Measurements from ENCODE around the gene ANKRD18A. TPM values are rescaled to one million over a fixed set of nuclear protein-coding genes. Genes with fewer than 3 reads are reported as not detected.
"Not testable (repeated sequence)": the region's sequence is repeated elsewhere in the genome, so short reads cannot be mapped to it uniquely, and the experiment has no call there.

The ANKRD18A gene
- polyA plus RNA-seq, 4 donors = 2.3 to 5.9 (median 4.4) TPM

- no peak for DNase-seq (ENCODE audit: low read depth in 4 of 4, low spot score in 2 of 4)
These were observed 9.1 kb upstream of the ANKRD18A start for GRCh38 chr9:38629511-38629910.

GRCh38 chr9:38626006-38626405 lies 5.6 kb upstream of the ANKRD18A start:
- DNase-seq (ENCODE audit: low read depth in 4 of 4, low spot score in 2 of 4) = no peak

- DNase-seq (ENCODE audit: low read depth in 4 of 4, low spot score in 2 of 4) = no peak
These were observed 2.6 kb upstream of the ANKRD18A start for GRCh38 chr9:38622951-38623350.

- peak in 2 of 4 donors; percentile 3 to 10 for DNase-seq (ENCODE audit: low read depth in 4 of 4, low spot score in 2 of 4)
These were observed 1.9 kb upstream of the ANKRD18A start for GRCh38 chr9:38622288-38622674.

- peak in 2 of 4 donors; percentile 16 to 23 for DNase-seq (ENCODE audit: low read depth in 4 of 4, low spot score in 2 of 4)
These were observed 1.3 kb upstream of the ANKRD18A start for GRCh38 chr9:38621434-38622287.

- DNase-seq (ENCODE audit: low read depth in 4 of 4, low spot score in 2 of 4) = peak in 2 of 4 donors; percentile 3 to 6
These were observed 594 bp downstream of the ANKRD18A start for GRCh38 chr9:38619556-38620447.

GRCh38 chr9:38598029-38598745 lies 22.2 kb downstream of the ANKRD18A start:
- not testable (repeated sequence) for DNase-seq (ENCODE audit: low read depth in 4 of 4, low spot score in 2 of 4)

- not testable (repeated sequence) for DNase-seq (ENCODE audit: low read depth in 4 of 4, low spot score in 2 of 4)
These were observed 25.3 kb downstream of the ANKRD18A start for GRCh38 chr9:38595117-38595516.

GRCh38 chr9:38591346-38592063 lies 28.9 kb downstream of the ANKRD18A start:
- not testable (repeated sequence) for DNase-seq (ENCODE audit: low read depth in 4 of 4, low spot score in 2 of 4)

GRCh38 chr9:38583765-38584164 lies 36.6 kb downstream of the ANKRD18A start:
- DNase-seq (ENCODE audit: low read depth in 4 of 4, low spot score in 2 of 4) = not testable (repeated sequence)

- DNase-seq (ENCODE audit: low read depth in 4 of 4, low spot score in 2 of 4) = not testable (repeated sequence)
These were observed 40.3 kb downstream of the ANKRD18A start for GRCh38 chr9:38580112-38580511.

GRCh38 chr9:38576181-38576580 lies 44.2 kb downstream of the ANKRD18A start:
- not testable (repeated sequence) for DNase-seq (ENCODE audit: low read depth in 4 of 4, low spot score in 2 of 4)

GRCh38 chr9:38566048-38566447 lies 54.3 kb downstream of the ANKRD18A start:
- not testable (repeated sequence) for DNase-seq (ENCODE audit: low read depth in 4 of 4, low spot score in 2 of 4)

- DNase-seq (ENCODE audit: low read depth in 4 of 4, low spot score in 2 of 4) = not testable (repeated sequence)
These were observed 55.2 kb downstream of the ANKRD18A start for GRCh38 chr9:38565178-38565577.

- DNase-seq (ENCODE audit: low read depth in 4 of 4, low spot score in 2 of 4) = not testable (repeated sequence)
These were observed 56.5 kb downstream of the ANKRD18A start for GRCh38 chr9:38563911-38564310.

- not testable (repeated sequence) for DNase-seq (ENCODE audit: low read depth in 4 of 4, low spot score in 2 of 4)
These were observed 59.3 kb downstream of the ANKRD18A start for GRCh38 chr9:38561134-38561533.

- DNase-seq (ENCODE audit: low read depth in 4 of 4, low spot score in 2 of 4) = not testable (repeated sequence)
These were observed 61.2 kb downstream of the ANKRD18A start for GRCh38 chr9:38559172-38559571.

GRCh38 chr9:38557746-38558145 lies 62.6 kb downstream of the ANKRD18A start:
- not testable (repeated sequence) for DNase-seq (ENCODE audit: low read depth in 4 of 4, low spot score in 2 of 4)

- DNase-seq (ENCODE audit: low read depth in 4 of 4, low spot score in 2 of 4) = not testable (repeated sequence)
These were observed 65.4 kb downstream of the ANKRD18A start for GRCh38 chr9:38554966-38555365.

- not testable (repeated sequence) for DNase-seq (ENCODE audit: low read depth in 4 of 4, low spot score in 2 of 4)
These were observed 67.4 kb downstream of the ANKRD18A start for GRCh38 chr9:38553019-38553418.
